B cell (primary cell): ENCODE measurements around the gene OR51A2. TPM values are rescaled to one million over a fixed set of nuclear protein-coding genes. Genes with fewer than 3 reads are reported as not detected.

Source experiments
- ATAC-seq: fragments of 200-7000 bp; cut with Tn5 transposase; one replicate; pipeline ENCODE4 v1.10.0; 2021; ENCODE audit warnings: low read depth, mild to moderate bottlenecking, moderate number of reproducible peaks, moderate library complexity
- CTCF ChIA-PET: fragments of 350-600 bp; sonication (Branson Sonifier 250); formaldehyde crosslinking; loops from one replicate; lab custom pipeline; 2021; ENCODE audit warnings: antibody characterized with exemption, inconsistent platforms; lab: Charles Lee
- POLR2A ChIA-PET: fragments of 350-600 bp; sonication (Branson Sonifier 250); formaldehyde crosslinking; loops from one replicate; lab custom pipeline; 2021; ENCODE audit warnings: antibody characterized with exemption; lab: Charles Lee
- DNase-seq: peaks from one replicate; pipeline ENCODE4 v3.0.0; 2013
- H2AFZ ChIP-seq: 2 replicates; pipeline ENCODE4 v1.6.1; 2012; ENCODE audit warnings: mild to moderate bottlenecking, low read depth, low read length; ENCODE audit not compliant: insufficient read depth, poor library complexity, severe bottlenecking
- H3K27ac ChIP-seq, 2 donors: 1 replicate in 1 of 2; 2 replicates in 1 of 2; pipeline ENCODE4 v1.5.1; 2012 to 2013; ENCODE audit warnings: low read length in 2 of 2, mild to moderate bottlenecking in 2 of 2, moderate library complexity in 1 of 2
- H3K27me3 ChIP-seq, 4 experiments: fragments of 200-600 bp in 1 of 4; sonication (generic) in 1 of 4; replicated peaks in 1 of 4; 1 replicate in 2 of 4; 2 replicates in 2 of 4; pipeline versions ENCODE4 v1.6.1 to v1.7.0; 2013 to 2016; ENCODE audit warnings: low read length in 3 of 4, mild to moderate bottlenecking in 2 of 4, mixed read lengths in 1 of 4, moderate library complexity in 1 of 4; ENCODE audit not compliant: insufficient read depth in 4 of 4, control insufficient read depth in 3 of 4; ENCODE audit errors: control extremely low read depth in 1 of 4
- H3K36me3 ChIP-seq, 2 experiments: replicated peaks in 1 of 2; 1 replicate in 1 of 2; 2 replicates in 1 of 2; pipeline versions ENCODE4 v1.6.1 to v1.7.1; 2013; ENCODE audit warnings: low read length in 1 of 2; ENCODE audit not compliant: insufficient read depth in 2 of 2, control insufficient read depth in 1 of 2; ENCODE audit errors: control extremely low read depth in 1 of 2, extremely low read depth in 1 of 2
- H3K4me1 ChIP-seq, 2 donors: fragments of 200-600 bp in 1 of 2; sonication (generic) in 1 of 2; 1 replicate in 1 of 2; 2 replicates in 1 of 2; pipeline versions ENCODE4 v1.5.1 to v1.6.1; 2013 to 2017; ENCODE audit warnings: low read length in 2 of 2; ENCODE audit not compliant: control insufficient read depth in 2 of 2, insufficient read depth in 2 of 2
- H3K4me2 ChIP-seq: replicated peaks from 2 replicates; pipeline ENCODE3; 2012; ENCODE audit warnings: mild to moderate bottlenecking, low read depth, low read length; ENCODE audit not compliant: poor library complexity, severe bottlenecking
- H3K4me3 ChIP-seq, 5 experiments: fragments of 200-600 bp in 1 of 5; sonication (generic) in 1 of 5; 1 replicate in 3 of 5; 2 replicates in 2 of 5; pipeline versions ENCODE4 v1.5.1 to v1.7.0; 2011 to 2016; ENCODE audit warnings: low read length in 4 of 5, mild to moderate bottlenecking in 4 of 5, low read depth in 2 of 5, control low read depth in 1 of 5, moderate library complexity in 1 of 5; ENCODE audit not compliant: insufficient read depth in 1 of 5; ENCODE audit errors: control extremely low read depth in 1 of 5, extremely low read depth in 1 of 5
- H3K79me2 ChIP-seq: fragments of 200-600 bp; sonication (generic); one replicate; pipeline ENCODE4 v1.6.0; 2016; ENCODE audit warnings: low read length; ENCODE audit not compliant: control insufficient read depth, insufficient read depth
- H3K9ac ChIP-seq: fragments of 200-600 bp; sonication (generic); 2 replicates; pipeline ENCODE4 v1.6.1; 2017; ENCODE audit warnings: mild to moderate bottlenecking, low read length, moderate library complexity
- H3K9me3 ChIP-seq, 3 donors: one replicate each; pipeline versions ENCODE4 v1.6.1 to v1.7.1; 2013; ENCODE audit warnings: low read length in 2 of 3; ENCODE audit not compliant: control insufficient read depth in 2 of 3, insufficient read depth in 1 of 3; ENCODE audit errors: control extremely low read depth in 1 of 3
- H4K20me1 ChIP-seq: 2 replicates; pipeline ENCODE4 v1.6.0; 2012; ENCODE audit warnings: mild to moderate bottlenecking, low read length; ENCODE audit not compliant: insufficient read depth, control insufficient read depth, poor library complexity, severe bottlenecking
- H3K27ac Mint-ChIP-seq: one replicate; pipeline ENCODE4 v1.8.0; 2021; ENCODE audit warnings: mixed read lengths
- H3K27me3 Mint-ChIP-seq: one replicate; pipeline ENCODE4 v1.8.0; 2021; ENCODE audit warnings: mixed read lengths
- H3K4me1 Mint-ChIP-seq: one replicate; pipeline ENCODE4 v1.8.0; 2021; ENCODE audit warnings: mixed read lengths
- H3K4me3 Mint-ChIP-seq: one replicate; pipeline ENCODE4 v1.8.0; 2021; ENCODE audit warnings: mixed read lengths
- H3K9me3 Mint-ChIP-seq: one replicate; pipeline ENCODE4 v1.8.0; 2022; ENCODE audit warnings: mixed read lengths; ENCODE audit not compliant: insufficient read depth
- CTCF ChIP-seq: fragments of 200-600 bp; IDR thresholded peaks from one replicate; pipeline ENCODE4 v1.8.0; 2022; ENCODE audit warnings: antibody characterized with exemption, mild to moderate bottlenecking
- EZH2 ChIP-seq: IDR thresholded peaks from 2 replicates; pipeline ENCODE4 v1.6.1; 2012; ENCODE audit warnings: borderline replicate concordance, low read depth, mild to moderate bottlenecking, moderate library complexity, low read length; ENCODE audit not compliant: insufficient read depth, poor library complexity, severe bottlenecking
- WGBS: methylation state at CpG from one replicate; pipeline ENCODE4 v1.1.5; 2013; ENCODE audit warnings: missing lambda C conversion rate; ENCODE audit not compliant: insufficient coverage; 5-methylcytosine and 5-hydroxymethylcytosine counted together
- intact Hi-C: fragments of 100-400 bp; cut with micrococcal nuclease; formaldehyde crosslinking; loops from one replicate; pipeline ENCODE4 v1.10.0; 2022
- polyA plus RNA-seq: library from polyadenylated mRNA; depleted of rRNA; stranded (reverse); fragments of >200 nt; gene quantifications from 2 replicates; pipeline ENCODE4 v1.2.3, GENCODE V29; 2012
- total RNA-seq, 2 donors: library from RNA; stranded (reverse); fragments of 120-200 nt in 1 of 2; gene quantifications; 1 replicate in 1 of 2; 2 replicates in 1 of 2; pipeline versions ENCODE4 v1.2.3 to v1.2.4, GENCODE V29; 2013 to 2022

The OR51A2 gene
- total and polyA plus RNA-seq, 2 donors (not counting 1 experiment from before 2014, with no cell fraction given): not detected

GRCh38 chr11:4983841-4984240 is 28.3 kb upstream of the OR51A2 start:
- no peaks in the 10 kb centered on the region for H3K36me3 ChIP-seq
- Mint-ChIP-seq H3K4me3 (no peak overlapping the region), H3K9me3 (no peaks in the 10 kb centered on the region), H3K27ac (no peak overlapping the region), H3K27me3 (no peaks in the 10 kb centered on the region), H3K4me1 (no peaks in the 10 kb centered on the region)
- CTCF ChIA-PET: no interaction called here
- WGBS: 94% methylated on average over 5 of the region's 6 CpGs
- intact Hi-C loops: no loop called here
- no peaks in the 10 kb centered on the region for H3K9me3 ChIP-seq
- H2AFZ ChIP-seq: no peak overlapping the region
- H3K27me3 ChIP-seq: no peaks in the 10 kb centered on the region
- no peak overlapping the region for H3K4me3 ChIP-seq
- DNase-seq (no peak), ATAC-seq (no peak)
- TF ChIP-seq EZH2 (no peak), CTCF (no peak)
- H3K27ac ChIP-seq: no peak overlapping the region
- no peaks in the 10 kb centered on the region for H3K4me1 ChIP-seq
- no peak overlapping the region for H3K4me2 ChIP-seq
- POLR2A ChIA-PET: no interaction called here
- H3K9ac ChIP-seq: no peak overlapping the region
- H4K20me1 ChIP-seq: no peaks in the 10 kb centered on the region
- no peaks in the 10 kb centered on the region for H3K79me2 ChIP-seq

GRCh38 chr11:4982678-4983077 is 27.2 kb upstream of the OR51A2 start:
- CTCF ChIA-PET: no interaction called here
- POLR2A ChIA-PET: no interaction called here
- no peaks in the 10 kb centered on the region for H3K36me3 ChIP-seq

More at GRCh38 chr11:4982678-4983077, 27.2 kb upstream of the OR51A2 start:
- TF ChIP-seq EZH2 (no peak), CTCF (no peak)
- Mint-ChIP-seq H3K27ac (no peak overlapping the region), H3K4me1 (no peaks in the 10 kb centered on the region), H3K4me3 (no peak overlapping the region), H3K9me3 (peaks cover 3% of the 10 kb centered on the region), H3K27me3 (peaks cover 2% of the 10 kb centered on the region)
- Histone ChIP-seq H3K27ac (no peak overlapping the region), H3K79me2 (no peaks in the 10 kb centered on the region), H3K4me3 (no peak overlapping the region), H3K27me3 (no peaks in the 10 kb centered on the region), H3K4me1 (no peaks in the 10 kb centered on the region), H3K4me2 (no peak overlapping the region), H3K9me3 (no peaks in the 10 kb centered on the region), H2AFZ (no peak overlapping the region), H4K20me1 (no peaks in the 10 kb centered on the region), H3K9ac (no peak overlapping the region)
- intact Hi-C loops: no loop called here
- DNase-seq (no peak), ATAC-seq (no peak)
- no CpG with 5 or more reads among the region's 3 CpGs for WGBS
